IMR-90 (cell line): Measurements from ENCODE around the gene PRKAR2A.

Source experiments
- BHLHE40 ChIP-seq: fragments of 150-350 bp; IDR thresholded peaks from 2 replicates; pipeline ENCODE4 v1.6.1; 2016; ENCODE audit warnings: mild to moderate bottlenecking, low read depth, low read length
- MAFK ChIP-seq: IDR thresholded peaks from 2 replicates; pipeline ENCODE4 v1.6.1; 2012; ENCODE audit warnings: low read depth, low read length, improper control_type of control experiment
- POLR2A ChIP-seq: IDR thresholded peaks from 2 replicates; pipeline ENCODE4 v1.6.1; 2012; ENCODE audit warnings: mild to moderate bottlenecking, low read depth, low read length
- RAD21 ChIP-seq: IDR thresholded peaks from 2 replicates; pipeline ENCODE4 v1.6.1; 2012; ENCODE audit warnings: low read length, improper control_type of control experiment
- RFX5 ChIP-seq: IDR thresholded peaks from 2 replicates; pipeline ENCODE4 v1.8.0; 2012; ENCODE audit warnings: low read depth, mild to moderate bottlenecking, low read length, moderate library complexity
- SMC3 ChIP-seq: fragments of 150-350 bp; IDR thresholded peaks from 2 replicates; pipeline ENCODE4 v1.6.1; 2016; ENCODE audit warnings: low read depth, mild to moderate bottlenecking, antibody characterized with exemption, low read length, moderate library complexity
- TF ChIP-seq, protein P1 (sequence below): conservative IDR thresholded peaks from 2 replicates; pipeline ENCODE4 v1.5.1; 2012; ENCODE audit warnings: mild to moderate bottlenecking, low read depth, low read length, improper control_type of control experiment
- TF ChIP-seq, protein P2 (sequence below): fragments of 150-350 bp; IDR thresholded peaks from 2 replicates; pipeline ENCODE4 v1.6.1; 2017; ENCODE audit warnings: mild to moderate bottlenecking, antibody characterized with exemption, low read length, low read depth

DNA sequence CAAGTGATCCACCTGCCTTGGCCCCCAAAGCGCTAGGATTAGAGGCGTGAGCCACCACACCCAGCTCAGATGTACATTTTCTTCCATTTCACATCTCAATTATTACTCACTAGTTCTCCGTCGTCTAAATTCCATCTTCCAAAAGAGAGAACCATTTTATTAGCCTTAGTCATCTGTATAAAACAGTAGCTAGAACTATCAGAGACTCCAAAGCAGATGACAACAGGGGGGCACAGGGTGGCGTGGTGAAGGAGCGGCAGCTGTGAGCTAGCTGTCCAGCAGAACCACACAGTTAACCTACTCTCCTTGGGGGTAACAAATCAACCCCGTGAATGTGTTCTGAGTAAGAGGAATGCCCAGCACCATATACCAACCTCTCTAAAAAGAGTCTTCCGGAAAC, 43.9 kb upstream of the PRKAR2A start:
- TF ChIP-seq POLR2A (no peak), SMC3 (no peak), RFX5 (no peak), BHLHE40 (no peak), MAFK (no peak), RAD21 (no peak)
- TF ChIP-seq, protein P1, sequence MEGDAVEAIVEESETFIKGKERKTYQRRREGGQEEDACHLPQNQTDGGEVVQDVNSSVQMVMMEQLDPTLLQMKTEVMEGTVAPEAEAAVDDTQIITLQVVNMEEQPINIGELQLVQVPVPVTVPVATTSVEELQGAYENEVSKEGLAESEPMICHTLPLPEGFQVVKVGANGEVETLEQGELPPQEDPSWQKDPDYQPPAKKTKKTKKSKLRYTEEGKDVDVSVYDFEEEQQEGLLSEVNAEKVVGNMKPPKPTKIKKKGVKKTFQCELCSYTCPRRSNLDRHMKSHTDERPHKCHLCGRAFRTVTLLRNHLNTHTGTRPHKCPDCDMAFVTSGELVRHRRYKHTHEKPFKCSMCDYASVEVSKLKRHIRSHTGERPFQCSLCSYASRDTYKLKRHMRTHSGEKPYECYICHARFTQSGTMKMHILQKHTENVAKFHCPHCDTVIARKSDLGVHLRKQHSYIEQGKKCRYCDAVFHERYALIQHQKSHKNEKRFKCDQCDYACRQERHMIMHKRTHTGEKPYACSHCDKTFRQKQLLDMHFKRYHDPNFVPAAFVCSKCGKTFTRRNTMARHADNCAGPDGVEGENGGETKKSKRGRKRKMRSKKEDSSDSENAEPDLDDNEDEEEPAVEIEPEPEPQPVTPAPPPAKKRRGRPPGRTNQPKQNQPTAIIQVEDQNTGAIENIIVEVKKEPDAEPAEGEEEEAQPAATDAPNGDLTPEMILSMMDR: no peak
- TF ChIP-seq, protein P2, sequence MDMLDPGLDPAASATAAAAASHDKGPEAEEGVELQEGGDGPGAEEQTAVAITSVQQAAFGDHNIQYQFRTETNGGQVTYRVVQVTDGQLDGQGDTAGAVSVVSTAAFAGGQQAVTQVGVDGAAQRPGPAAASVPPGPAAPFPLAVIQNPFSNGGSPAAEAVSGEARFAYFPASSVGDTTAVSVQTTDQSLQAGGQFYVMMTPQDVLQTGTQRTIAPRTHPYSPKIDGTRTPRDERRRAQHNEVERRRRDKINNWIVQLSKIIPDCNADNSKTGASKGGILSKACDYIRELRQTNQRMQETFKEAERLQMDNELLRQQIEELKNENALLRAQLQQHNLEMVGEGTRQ: no peak
